ENCODE measurements around the gene EHMT1. TPM values are rescaled to one million over a fixed set of nuclear protein-coding genes. Genes with fewer than 3 reads are reported as not detected.
A peak's percentile ranks its signal among the peaks of the same experiment; 100 is the strongest.

Gene EHMT1
- total RNA-seq (2014; rRNA removed; shearing (Covaris generic)) (160 and 177 TPM in 2 replicates), polyA plus RNA-seq (2016; fragmentation: Nextera tagmentation; extraction: Ambion mirVana) (162 and 166 TPM in 2 replicates)
- long read RNA-seq, partial matches to known transcripts, result 31 of 51 reads
- long read RNA-seq, other reads (novel, unspliced or antisense), result 19 of 51 reads

GRCh38 chr9:137618105-137619067 is at the start of gene EHMT1:
Gene EHMT1, plus strand, starts transcription at chr9:137619005. Its CDS starts 24 bp downstream, at chr9:137619029.
- H3K9me3 Mint-ChIP-seq, result no peaks in the 10 kb centered on the region; the same call in 1 of the 3 replicates
- peak within 1 kb of the TSS; percentile 96 for H3K4me2 ChIP-seq

More at GRCh38 chr9:137618105-137619067, at the start of gene EHMT1:
- Histone ChIP-seq H4K20me1 (replicated peaks; ENCODE audit: insufficient read depth) (peaks cover 37% of the 10 kb centered on the region), H3K9me2 (ENCODE audit: insufficient read depth) (no peaks in the 10 kb centered on the region), H3F3A (replicated peaks; ENCODE audit: low read depth) (peaks cover 27% of the 10 kb centered on the region), H2AFZ (peak within 1 kb of the TSS; percentile 79), H3K36me3 (ENCODE audit: insufficient read depth) (no peaks in the 10 kb centered on the region; the same call in 1 of the 2 replicates), H3K79me2 (replicated peaks; ENCODE audit: insufficient read depth) (peaks cover 55% of the 10 kb centered on the region), H3K4me1 (ENCODE audit: insufficient read depth) (peaks cover 25% of the 10 kb centered on the region), H3K27ac (ENCODE audit: low read depth) (peak within 1 kb of the TSS; percentile 96), H3K4me3 (peak within 1 kb of the TSS; percentile 99), H3K27me3 (ENCODE audit: insufficient read depth) (no peaks in the 10 kb centered on the region)
- Mint-ChIP-seq H3K4me1 (peaks cover 30% of the 10 kb centered on the region), H3K27me3 (ENCODE audit: insufficient read depth, low read depth, poor library complexity) (peaks cover 15% of the 10 kb centered on the region), H3K27ac (peak within 1 kb of the TSS; percentile 96), H3K4me3 (peak within 1 kb of the TSS; percentile 94), H3K36me3 (ENCODE audit: low read depth) (peaks cover 51% of the 10 kb centered on the region)
- DNase-seq (ENCODE audit: low spot score) (peak; percentile 86), ATAC-seq (peak; percentile 73)
- no peak for TF ChIP-seq EZH2phosphoT487 (IDR thresholded peaks at IDR 0.05; ENCODE audit: unreplicated experiment)
- TF ChIP-seq EZH2 (IDR thresholded peaks at IDR 0.05; ENCODE audit: low read depth, unreplicated experiment), result no peak
- no peak for TF ChIP-seq ZNF114 (CRISPR knock-in tag; IDR thresholded peaks at IDR 0.05)
- no peak for TF ChIP-seq STAT1 (IDR thresholded peaks at IDR 0.05; ENCODE audit: unreplicated experiment)
- TF ChIP-seq CTCF (conservative IDR thresholded peaks at IDR 0.05; ENCODE audit: low read depth in 2 of 2), result peak in 1 of 2 experiments; percentile 26; a peak in 1 of 4 replicates
- TF ChIP-seq JUNB (IDR thresholded peaks at IDR 0.05; ENCODE audit: unreplicated experiment), result no peak
- TF ChIP-seq REST (IDR thresholded peaks at IDR 0.05; ENCODE audit: unreplicated experiment), result no peak
- TF ChIP-seq ETS1 (IDR thresholded peaks at IDR 0.05), result no peak; the same call in 1 of the 2 replicates
- peak; percentile 60; the same call in 1 of the 2 replicates for TF ChIP-seq CREB1 (CRISPR knock-in tag; IDR thresholded peaks at IDR 0.05; ENCODE audit: low read depth)
- peak; percentile 55 for TF ChIP-seq POLR2AphosphoS5 (IDR thresholded peaks at IDR 0.05; ENCODE audit: low read depth)
- no peak for TF ChIP-seq ZNF462 (CRISPR knock-in tag; IDR thresholded peaks at IDR 0.05)
